ENCODE measurements around the gene PDK1. TPM values are rescaled to one million over a fixed set of nuclear protein-coding genes. Genes with fewer than 3 reads are reported as not detected.

Gene PDK1
- total RNA-seq, 1 experiment from 2014 or later = 18.5 TPM

DNA sequence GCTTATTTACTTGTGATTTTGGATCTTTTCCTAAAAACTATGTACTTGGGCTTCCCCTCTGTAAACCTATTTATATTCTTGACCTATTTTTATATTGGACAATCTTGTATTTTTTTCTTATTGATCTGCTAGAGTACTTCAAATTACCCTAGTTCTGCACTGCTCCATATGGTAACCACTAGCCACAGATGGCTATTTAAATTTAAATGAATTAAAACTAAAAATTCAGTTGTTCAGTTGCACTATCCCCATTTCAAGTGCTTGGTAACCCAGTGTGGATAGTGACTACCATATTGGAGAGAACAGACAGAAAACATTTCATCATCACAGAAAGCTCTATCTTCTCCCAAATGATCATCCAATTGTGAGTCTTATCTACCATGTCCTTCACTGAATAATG, 74.3 kb downstream of the PDK1 start:
- H3K4me2 ChIP-seq = no peak overlapping the region
- no peaks in the 10 kb centered on the region for H3K79me2 ChIP-seq (ENCODE audit: low read depth)
- H2AFZ ChIP-seq = no peak overlapping the region
- no peaks in the 10 kb centered on the region for H3K9me3 ChIP-seq (ENCODE audit: insufficient read depth, low read depth)
- no peaks in the 10 kb centered on the region for H3K36me3 ChIP-seq (ENCODE audit: low read depth)
- no peaks in the 10 kb centered on the region for H3F3A ChIP-seq (ENCODE audit: insufficient read depth, low read depth)
- ChIA-PET POLR2A (ENCODE audit: unreplicated experiment) (no interaction called here), CTCF (interaction anchor here (0.7 kb wide), 1 partner anchor 469 kb away, joined by 5 read pairs; no protein-coding TSS in a partner anchor)
- H3K27me3 ChIP-seq (ENCODE audit: insufficient read depth, low read depth) = no peaks in the 10 kb centered on the region
- H4K20me1 ChIP-seq (ENCODE audit: insufficient read depth) = no peaks in the 10 kb centered on the region
- BruUV-seq (replicated peaks) = no TSS peak
- H3K4me3 ChIP-seq = no peak overlapping the region
- H3K9me2 ChIP-seq (ENCODE audit: insufficient read depth) = peaks cover 7% of the 10 kb centered on the region; the same call in 1 of the 2 replicates
- H3K4me1 ChIP-seq (replicated peaks; ENCODE audit: insufficient read depth) = no peaks in the 10 kb centered on the region
- no peak overlapping the region for H3K27ac ChIP-seq
- intact Hi-C loops (cut with micrococcal nuclease; ENCODE audit: unreplicated experiment) = no loop called here
- no peak for DNase-seq
- no peak for TF ChIP-seq EZH2 (IDR thresholded peaks at IDR 0.05; ENCODE audit: low read depth)
- TF ChIP-seq, protein P1, sequence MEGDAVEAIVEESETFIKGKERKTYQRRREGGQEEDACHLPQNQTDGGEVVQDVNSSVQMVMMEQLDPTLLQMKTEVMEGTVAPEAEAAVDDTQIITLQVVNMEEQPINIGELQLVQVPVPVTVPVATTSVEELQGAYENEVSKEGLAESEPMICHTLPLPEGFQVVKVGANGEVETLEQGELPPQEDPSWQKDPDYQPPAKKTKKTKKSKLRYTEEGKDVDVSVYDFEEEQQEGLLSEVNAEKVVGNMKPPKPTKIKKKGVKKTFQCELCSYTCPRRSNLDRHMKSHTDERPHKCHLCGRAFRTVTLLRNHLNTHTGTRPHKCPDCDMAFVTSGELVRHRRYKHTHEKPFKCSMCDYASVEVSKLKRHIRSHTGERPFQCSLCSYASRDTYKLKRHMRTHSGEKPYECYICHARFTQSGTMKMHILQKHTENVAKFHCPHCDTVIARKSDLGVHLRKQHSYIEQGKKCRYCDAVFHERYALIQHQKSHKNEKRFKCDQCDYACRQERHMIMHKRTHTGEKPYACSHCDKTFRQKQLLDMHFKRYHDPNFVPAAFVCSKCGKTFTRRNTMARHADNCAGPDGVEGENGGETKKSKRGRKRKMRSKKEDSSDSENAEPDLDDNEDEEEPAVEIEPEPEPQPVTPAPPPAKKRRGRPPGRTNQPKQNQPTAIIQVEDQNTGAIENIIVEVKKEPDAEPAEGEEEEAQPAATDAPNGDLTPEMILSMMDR (conservative IDR thresholded peaks at IDR 0.05) = no peak

DNA sequence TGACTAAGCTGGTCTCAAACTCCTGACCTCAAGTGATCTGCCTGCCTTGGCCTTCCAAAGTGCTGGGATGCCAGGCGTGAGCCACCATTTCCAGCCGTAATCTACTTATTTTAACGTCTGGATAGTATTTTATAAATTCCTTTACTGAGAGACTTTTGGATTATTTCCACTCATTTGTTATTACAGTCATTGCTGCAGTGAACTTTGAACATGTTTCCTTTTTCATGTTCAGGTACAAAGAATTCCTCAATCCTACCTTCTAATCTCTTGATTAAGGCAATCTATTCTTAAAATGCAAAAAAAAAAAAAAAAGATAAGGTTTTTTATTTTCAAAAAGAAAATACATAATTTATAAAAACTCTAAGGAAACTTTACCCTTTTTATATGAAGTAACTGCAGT, 78.6 kb downstream of the PDK1 start:
- no peaks in the 10 kb centered on the region for H3K36me3 ChIP-seq (ENCODE audit: low read depth)
- no peak overlapping the region for H3K4me3 ChIP-seq
- no peaks in the 10 kb centered on the region for H3K9me3 ChIP-seq (ENCODE audit: insufficient read depth, low read depth)
- no TSS peak for BruUV-seq (replicated peaks)
- no peaks in the 10 kb centered on the region; the same call in 1 of the 2 replicates for H3F3A ChIP-seq (ENCODE audit: insufficient read depth, low read depth)
- TF ChIP-seq, protein P1 (conservative IDR thresholded peaks at IDR 0.05) = no peak
- TF ChIP-seq EZH2 (IDR thresholded peaks at IDR 0.05; ENCODE audit: low read depth) = no peak
- H3K9me2 ChIP-seq (ENCODE audit: insufficient read depth) = peaks cover 7% of the 10 kb centered on the region; the same call in 1 of the 2 replicates
- no peak overlapping the region for H3K4me2 ChIP-seq
- H3K27ac ChIP-seq = no peak overlapping the region
- H3K4me1 ChIP-seq (replicated peaks; ENCODE audit: insufficient read depth) = peaks cover 10% of the 10 kb centered on the region
- POLR2A ChIA-PET (ENCODE audit: unreplicated experiment) = no interaction called here
- DNase-seq = no peak
- no peaks in the 10 kb centered on the region for H3K27me3 ChIP-seq (ENCODE audit: insufficient read depth, low read depth)
- no peaks in the 10 kb centered on the region for H3K79me2 ChIP-seq (ENCODE audit: low read depth)
- CTCF ChIA-PET = no interaction called here
- H4K20me1 ChIP-seq (ENCODE audit: insufficient read depth) = no peaks in the 10 kb centered on the region
- intact Hi-C loops (cut with micrococcal nuclease; ENCODE audit: unreplicated experiment) = no loop called here
- no peak overlapping the region for H2AFZ ChIP-seq

DNA sequence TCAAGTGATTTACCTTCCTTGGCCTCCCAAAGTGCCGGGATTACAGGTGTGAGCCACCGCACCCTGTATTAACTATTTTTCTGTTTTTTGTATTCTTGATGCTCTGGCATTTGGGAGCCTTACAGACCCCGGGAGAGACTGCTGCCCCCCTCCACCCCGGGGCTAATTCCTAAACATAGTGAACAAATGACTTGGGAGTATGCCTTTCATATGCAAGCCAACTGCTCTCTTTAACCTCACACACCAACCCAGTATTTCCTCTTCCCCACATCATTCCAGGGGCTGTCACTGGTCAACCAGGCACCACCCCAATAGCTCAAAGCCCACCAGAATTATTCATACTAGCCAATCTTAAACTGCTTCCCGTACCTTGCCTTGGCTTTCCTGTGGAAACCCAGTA, 79.7 kb downstream of the PDK1 start:
- BruUV-seq (replicated peaks) = no TSS peak
- H3K9me3 ChIP-seq (ENCODE audit: insufficient read depth, low read depth) = no peaks in the 10 kb centered on the region
- H4K20me1 ChIP-seq (ENCODE audit: insufficient read depth) = no peaks in the 10 kb centered on the region
- no peak overlapping the region for H3K4me2 ChIP-seq
- H3K27me3 ChIP-seq (ENCODE audit: insufficient read depth, low read depth) = no peaks in the 10 kb centered on the region
- H3K4me3 ChIP-seq = no peak overlapping the region
- H3K4me1 ChIP-seq (replicated peaks; ENCODE audit: insufficient read depth) = peaks cover 20% of the 10 kb centered on the region
- H3K79me2 ChIP-seq (ENCODE audit: low read depth) = no peaks in the 10 kb centered on the region
- H2AFZ ChIP-seq = no peak overlapping the region
- TF ChIP-seq, protein P1 (conservative IDR thresholded peaks at IDR 0.05) = no peak
- TF ChIP-seq EZH2 (IDR thresholded peaks at IDR 0.05; ENCODE audit: low read depth) = no peak
- ChIA-PET POLR2A (ENCODE audit: unreplicated experiment) (no interaction called here), CTCF (no interaction called here)
- H3K36me3 ChIP-seq (ENCODE audit: low read depth) = no peaks in the 10 kb centered on the region
- intact Hi-C loops (cut with micrococcal nuclease; ENCODE audit: unreplicated experiment) = no loop called here
- no peak overlapping the region for H3K27ac ChIP-seq
- H3F3A ChIP-seq (ENCODE audit: insufficient read depth, low read depth) = peaks cover 7% of the 10 kb centered on the region; the same call in 1 of the 2 replicates
- no peak for DNase-seq
- H3K9me2 ChIP-seq (ENCODE audit: insufficient read depth) = peaks cover 4% of the 10 kb centered on the region; the same call in 1 of the 2 replicates
